C4-2B (cell line): ENCODE results near the gene AFM.

Source experiments
- H3K27ac ChIP-seq: fragments of 450-650 bp; 2 replicates; pipeline ENCODE4 v1.5.1; 2017
- ZFX ChIP-seq: fragments of 450-650 bp; IDR thresholded peaks from 2 replicates; pipeline ENCODE4 v1.6.1; 2017
- TF ChIP-seq, protein P1 (sequence below): fragments of 450-650 bp; conservative IDR thresholded peaks from 2 replicates; pipeline ENCODE4 v1.5.1; 2017; ENCODE audit warnings: mild to moderate bottlenecking

AFM gene

DNA sequence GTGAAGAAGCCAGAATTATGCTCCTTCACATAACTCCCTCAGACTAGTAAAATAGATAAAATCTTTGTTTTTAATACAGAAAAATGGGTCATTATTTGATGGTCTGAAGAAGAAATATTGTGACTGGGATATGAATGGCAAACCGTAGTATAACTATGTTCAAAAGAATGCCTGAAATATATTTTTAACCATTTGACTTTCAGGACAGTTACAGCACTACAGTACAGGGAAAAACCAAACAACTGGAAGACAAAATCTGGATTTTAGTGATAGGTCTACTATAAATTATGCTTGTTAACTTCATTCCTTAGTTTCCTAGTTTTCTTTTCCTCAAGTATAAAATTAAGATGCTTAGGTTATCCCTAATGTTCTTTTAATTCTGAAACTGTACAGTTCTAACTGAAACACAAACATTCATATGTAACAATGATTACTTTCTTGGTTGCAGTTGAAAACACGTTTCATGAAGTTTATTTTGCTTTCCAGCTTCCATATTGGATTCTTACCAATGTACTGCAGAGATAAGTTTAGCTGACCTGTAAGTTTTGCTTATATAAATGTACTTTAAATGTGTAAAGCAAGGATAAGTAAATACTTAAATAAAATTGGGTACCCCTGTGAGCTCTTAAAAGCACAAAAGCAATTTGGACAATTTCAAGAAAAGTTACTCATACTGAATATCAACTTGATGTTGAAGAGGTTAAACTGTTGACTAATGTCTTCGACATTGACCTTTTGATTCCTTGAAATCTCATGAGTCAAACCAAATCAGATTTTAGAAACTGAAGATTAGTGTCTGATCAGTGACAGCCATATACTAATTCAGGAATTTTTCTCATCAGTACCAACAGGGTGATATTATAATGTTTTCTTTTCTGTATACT lies 44.6 kb upstream of the AFM start:
- H3K27ac ChIP-seq: no peak overlapping the region
- no peak for TF ChIP-seq ZFX

DNA sequence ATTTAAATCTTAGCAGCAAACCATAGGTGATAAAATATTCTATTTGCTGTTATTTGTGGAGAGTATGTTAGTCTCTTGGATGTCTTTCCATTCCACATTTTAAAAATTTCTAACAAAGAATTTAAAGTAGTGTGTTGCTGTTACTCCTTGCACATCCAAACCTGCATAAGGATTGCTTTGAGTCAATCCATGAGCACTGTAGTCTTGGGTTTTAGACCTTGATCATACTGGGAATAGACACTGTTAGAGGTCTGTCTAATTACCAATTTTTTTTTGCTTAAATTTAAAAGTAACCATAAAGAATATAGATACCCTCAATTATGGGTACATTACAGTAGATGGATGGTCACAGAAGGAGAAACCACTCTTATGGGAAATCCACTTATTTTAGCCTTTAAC lies 44.0 kb upstream of the AFM start:
- H3K27ac ChIP-seq: no peak overlapping the region
- TF ChIP-seq, protein P1, sequence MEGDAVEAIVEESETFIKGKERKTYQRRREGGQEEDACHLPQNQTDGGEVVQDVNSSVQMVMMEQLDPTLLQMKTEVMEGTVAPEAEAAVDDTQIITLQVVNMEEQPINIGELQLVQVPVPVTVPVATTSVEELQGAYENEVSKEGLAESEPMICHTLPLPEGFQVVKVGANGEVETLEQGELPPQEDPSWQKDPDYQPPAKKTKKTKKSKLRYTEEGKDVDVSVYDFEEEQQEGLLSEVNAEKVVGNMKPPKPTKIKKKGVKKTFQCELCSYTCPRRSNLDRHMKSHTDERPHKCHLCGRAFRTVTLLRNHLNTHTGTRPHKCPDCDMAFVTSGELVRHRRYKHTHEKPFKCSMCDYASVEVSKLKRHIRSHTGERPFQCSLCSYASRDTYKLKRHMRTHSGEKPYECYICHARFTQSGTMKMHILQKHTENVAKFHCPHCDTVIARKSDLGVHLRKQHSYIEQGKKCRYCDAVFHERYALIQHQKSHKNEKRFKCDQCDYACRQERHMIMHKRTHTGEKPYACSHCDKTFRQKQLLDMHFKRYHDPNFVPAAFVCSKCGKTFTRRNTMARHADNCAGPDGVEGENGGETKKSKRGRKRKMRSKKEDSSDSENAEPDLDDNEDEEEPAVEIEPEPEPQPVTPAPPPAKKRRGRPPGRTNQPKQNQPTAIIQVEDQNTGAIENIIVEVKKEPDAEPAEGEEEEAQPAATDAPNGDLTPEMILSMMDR: no peak
- TF ChIP-seq ZFX: no peak

DNA sequence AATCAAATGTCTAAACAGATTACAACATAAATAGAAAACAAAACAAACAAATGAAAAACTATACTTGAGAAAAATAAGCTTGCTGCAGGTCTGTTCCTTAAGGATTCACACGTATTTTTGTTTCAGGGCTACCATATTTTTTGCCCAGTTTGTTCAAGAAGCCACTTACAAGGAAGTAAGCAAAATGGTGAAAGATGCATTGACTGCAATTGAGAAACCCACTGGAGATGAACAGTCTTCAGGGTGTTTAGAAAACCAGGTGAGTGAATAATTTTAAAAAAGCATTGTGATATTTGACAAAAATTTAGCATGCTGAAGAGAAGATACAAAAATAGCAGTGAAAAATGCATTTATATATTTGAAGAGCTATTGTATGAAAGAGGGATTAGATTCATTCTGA lies 43.5 kb upstream of the AFM start:
- H3K27ac ChIP-seq: no peak overlapping the region
- TF ChIP-seq, protein P1: no peak
- TF ChIP-seq ZFX: no peak

DNA sequence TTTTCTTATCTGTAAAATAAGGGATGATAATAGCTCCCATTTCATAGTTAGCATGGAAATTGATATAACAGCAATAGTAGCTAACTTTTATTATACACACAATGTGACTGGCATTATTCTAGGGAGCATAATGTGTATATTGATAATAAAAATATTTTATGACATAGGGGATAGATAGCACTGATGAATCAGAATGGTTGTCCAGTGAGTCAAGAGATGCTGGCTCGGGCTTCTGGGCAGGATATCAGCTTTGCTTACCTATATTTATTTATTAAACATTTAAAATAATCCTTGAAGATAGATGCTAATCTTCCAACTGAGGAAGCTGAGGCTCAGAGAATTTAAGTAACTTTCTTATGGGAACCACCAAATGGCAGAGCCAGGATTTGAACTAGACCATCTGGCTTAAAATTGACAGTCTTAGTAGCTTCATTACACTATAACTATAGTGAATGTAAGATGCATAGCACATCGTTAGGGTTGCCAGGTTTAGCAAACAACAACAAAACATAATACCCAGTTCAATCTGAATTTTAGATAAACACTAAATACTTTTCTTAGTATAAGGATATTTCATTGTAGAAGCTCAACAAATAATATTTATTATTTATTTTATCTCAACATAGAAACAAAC lies 42.8 kb upstream of the AFM start:
- no peak overlapping the region for H3K27ac ChIP-seq
- TF ChIP-seq, protein P1: no peak
- TF ChIP-seq ZFX: no peak

DNA sequence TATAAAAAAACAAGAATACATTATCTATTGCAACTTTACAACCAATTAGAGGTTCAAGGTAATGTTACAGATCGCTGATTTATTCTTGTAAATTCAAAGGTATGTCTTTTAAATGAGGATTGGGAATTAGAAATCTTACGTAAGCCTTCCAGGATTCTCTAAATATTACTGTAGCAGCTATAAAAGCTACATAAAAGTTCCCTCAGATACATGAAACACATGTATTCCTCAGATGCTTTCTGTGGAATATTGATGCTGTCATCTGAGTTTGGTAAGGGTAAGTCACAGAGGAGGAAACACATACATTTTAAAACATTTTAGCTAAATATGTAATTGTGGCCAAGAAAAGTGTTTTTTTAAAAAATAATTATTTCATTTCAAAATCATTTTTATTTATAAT lies 42.1 kb upstream of the AFM start:
- TF ChIP-seq, protein P1: no peak
- TF ChIP-seq ZFX: no peak
- H3K27ac ChIP-seq: no peak overlapping the region

DNA sequence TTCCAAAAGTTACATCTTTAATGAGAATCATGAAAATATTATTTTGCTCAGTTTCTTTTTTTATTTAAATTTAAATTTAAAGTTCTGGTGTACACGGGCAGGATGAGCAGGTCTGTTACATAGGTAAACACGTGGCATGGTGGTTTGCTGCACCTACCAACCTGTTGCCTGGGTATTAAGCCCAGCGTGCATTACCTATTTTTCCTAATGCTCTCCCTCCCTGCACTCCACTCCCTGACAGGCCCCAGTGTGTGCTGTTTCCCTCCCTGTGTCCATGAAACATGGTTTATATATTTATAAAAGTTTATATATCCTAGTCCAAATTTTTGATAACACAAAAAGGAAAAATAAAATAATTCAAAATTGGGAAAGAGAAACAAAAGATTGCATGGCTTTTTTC lies 41.6 kb upstream of the AFM start:
- no peak for TF ChIP-seq ZFX
- TF ChIP-seq, protein P1: no peak
- no peak overlapping the region for H3K27ac ChIP-seq

DNA sequence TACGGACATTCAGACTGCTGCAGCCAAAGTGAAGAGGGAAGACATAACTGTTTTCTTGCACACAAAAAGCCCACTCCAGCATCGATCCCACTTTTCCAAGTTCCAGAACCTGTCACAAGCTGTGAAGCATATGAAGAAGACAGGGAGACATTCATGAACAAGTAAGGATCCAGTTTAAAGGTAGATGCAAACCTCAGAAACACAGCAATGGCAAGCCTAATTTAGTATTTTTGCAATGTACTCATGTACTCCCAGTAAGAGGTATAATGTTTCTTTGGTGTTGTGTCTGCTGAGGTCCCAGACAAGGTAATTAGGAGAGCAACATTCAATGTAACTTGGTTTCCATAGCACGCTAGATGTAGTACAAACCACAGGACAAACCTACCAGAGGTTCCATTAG lies 40.9 kb upstream of the AFM start:
- H3K27ac ChIP-seq: no peak overlapping the region
- no peak for TF ChIP-seq ZFX
- TF ChIP-seq, protein P1: no peak

DNA sequence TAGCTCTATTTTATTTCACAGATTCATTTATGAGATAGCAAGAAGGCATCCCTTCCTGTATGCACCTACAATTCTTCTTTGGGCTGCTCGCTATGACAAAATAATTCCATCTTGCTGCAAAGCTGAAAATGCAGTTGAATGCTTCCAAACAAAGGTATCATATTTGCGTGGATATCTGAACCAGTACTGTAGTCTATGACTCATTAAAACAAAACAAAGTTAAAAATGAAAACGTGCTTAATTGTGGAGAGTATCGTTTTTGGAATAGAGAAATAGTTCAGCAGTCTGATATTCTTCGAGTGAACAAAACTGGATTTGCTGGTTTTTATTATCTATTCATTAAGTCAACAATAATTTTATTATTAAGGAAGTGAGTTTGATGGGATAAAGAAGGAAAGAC lies 39.3 kb upstream of the AFM start:
- no peak for TF ChIP-seq ZFX
- TF ChIP-seq, protein P1: no peak
- no peak overlapping the region for H3K27ac ChIP-seq
